ENCODE results near the gene LRRC10B.

DNA sequence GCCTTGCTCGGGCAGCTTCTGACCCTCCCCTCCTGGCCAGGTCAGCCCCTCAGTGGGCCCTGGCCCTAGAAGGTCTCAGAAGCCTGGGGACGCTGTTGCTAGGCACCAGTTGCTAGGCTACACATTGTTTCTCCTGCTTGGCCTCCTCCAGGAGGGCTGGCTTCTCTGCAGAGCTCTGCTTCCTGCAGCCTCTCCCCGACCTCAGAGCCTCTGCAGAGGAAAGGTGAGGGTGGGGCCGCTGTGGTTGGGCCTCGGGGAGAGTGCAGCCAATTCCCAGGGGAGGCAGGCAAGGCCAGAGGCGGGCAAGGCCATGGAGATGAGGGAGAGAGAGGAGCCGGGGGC lies 27.6 kb upstream of the LRRC10B start:
- TF ChIP-seq, protein P1, sequence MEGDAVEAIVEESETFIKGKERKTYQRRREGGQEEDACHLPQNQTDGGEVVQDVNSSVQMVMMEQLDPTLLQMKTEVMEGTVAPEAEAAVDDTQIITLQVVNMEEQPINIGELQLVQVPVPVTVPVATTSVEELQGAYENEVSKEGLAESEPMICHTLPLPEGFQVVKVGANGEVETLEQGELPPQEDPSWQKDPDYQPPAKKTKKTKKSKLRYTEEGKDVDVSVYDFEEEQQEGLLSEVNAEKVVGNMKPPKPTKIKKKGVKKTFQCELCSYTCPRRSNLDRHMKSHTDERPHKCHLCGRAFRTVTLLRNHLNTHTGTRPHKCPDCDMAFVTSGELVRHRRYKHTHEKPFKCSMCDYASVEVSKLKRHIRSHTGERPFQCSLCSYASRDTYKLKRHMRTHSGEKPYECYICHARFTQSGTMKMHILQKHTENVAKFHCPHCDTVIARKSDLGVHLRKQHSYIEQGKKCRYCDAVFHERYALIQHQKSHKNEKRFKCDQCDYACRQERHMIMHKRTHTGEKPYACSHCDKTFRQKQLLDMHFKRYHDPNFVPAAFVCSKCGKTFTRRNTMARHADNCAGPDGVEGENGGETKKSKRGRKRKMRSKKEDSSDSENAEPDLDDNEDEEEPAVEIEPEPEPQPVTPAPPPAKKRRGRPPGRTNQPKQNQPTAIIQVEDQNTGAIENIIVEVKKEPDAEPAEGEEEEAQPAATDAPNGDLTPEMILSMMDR (IDR thresholded peaks at IDR 0.05) = no peak
- no peak for TF ChIP-seq NR3C1 (IDR thresholded peaks at IDR 0.05)
- no peak for TF ChIP-seq POLR2A (IDR thresholded peaks at IDR 0.05; ENCODE audit: low read length)
- no peak for TF ChIP-seq KDM1A (IDR thresholded peaks at IDR 0.05; ENCODE audit: low read depth)
